HCT116 (cell line): ENCODE measurements around the gene LIMS2. TPM values are rescaled to one million over a fixed set of nuclear protein-coding genes. Genes with fewer than 3 reads are reported as not detected.

Experiments used
- ATAC-seq: fragments of 200-7000 bp; cut with Tn5 transposase; 2 replicates; pipeline ENCODE4 v1.9.1; 2020; ENCODE audit warnings: mild to moderate bottlenecking, moderate library complexity
- BruUV-seq: library from RNA; stranded (reverse); fragments of 400-500 nt; replicated peaks from 2 replicates; lab custom pipeline; 2021; lab: Mats Ljungman, UMichigan
- CTCF ChIA-PET: fragments of 300-600 bp; sonication (Branson Sonifier 250); formaldehyde crosslinking; loops from one replicate; lab custom pipeline; 2021; ENCODE audit warnings: antibody characterized with exemption; lab: Charles Lee
- POLR2A ChIA-PET: fragments of 300-600, 350-600 bp; sonication (Branson Sonifier 250); formaldehyde crosslinking; loops from one replicate; lab custom pipeline; 2021; ENCODE audit warnings: antibody characterized with exemption; lab: Charles Lee
- RAD21 ChIA-PET, 2 experiments: fragments of 300-600 bp; sonication (Branson Sonifier 250); formaldehyde crosslinking; loops; one replicate each; lab custom pipeline; 2023; ENCODE audit warnings: low total read pairs in 2 of 2; ENCODE audit not compliant: uncharacterized antibody in 2 of 2, unreplicated experiment in 2 of 2, low non-redundant PET in 1 of 2; lab: Charles Lee
- DNase-seq: peaks from one replicate; pipeline ENCODE4 v3.0.0-alpha.2; 2010; ENCODE audit warnings: low read depth, low spot score
- H2AFZ ChIP-seq: fragments of 200-600 bp; shearing (Covaris generic), sonication (generic); 2 replicates; pipeline ENCODE4 v1.6.1; 2017; ENCODE audit warnings: low read depth, mixed run types, mixed read lengths, antibody characterized with exemption, low read length; ENCODE audit not compliant: poor library complexity, severe bottlenecking
- H3K27ac ChIP-seq: 2 replicates; pipeline ENCODE4 v1.5.1; 2012; ENCODE audit warnings: low read depth, low read length
- H3K27me3 ChIP-seq: fragments of 200-600 bp; sonication (generic); 2 replicates; pipeline ENCODE4 v1.6.1; 2016; ENCODE audit warnings: mixed run types, low read length, mixed read lengths; ENCODE audit not compliant: insufficient read depth
- H3K36me3 ChIP-seq, 2 experiments: fragments of 200-500 bp in 1 of 2; fragments of 200-600 bp in 1 of 2; sonication (Bioruptor generic) in 1 of 2; sonication (generic) in 1 of 2; 2 replicates each; pipeline versions ENCODE4 v1.5.1 to v1.6.1; 2014 to 2016; ENCODE audit warnings: low read length in 2 of 2, inconsistent platforms in 1 of 2, mixed read lengths in 1 of 2, mixed run types in 1 of 2; ENCODE audit not compliant: insufficient read depth in 2 of 2, control insufficient read depth in 1 of 2
- H3K4me1 ChIP-seq, 2 experiments: fragments of 200-600 bp in 1 of 2; sonication (generic) in 1 of 2; 2 replicates each; pipeline versions ENCODE4 v1.5.1 to v1.6.1; 2012 to 2017; ENCODE audit warnings: low read length in 2 of 2, inconsistent platforms in 1 of 2, mild to moderate bottlenecking in 1 of 2, mixed read lengths in 1 of 2, mixed run types in 1 of 2, moderate library complexity in 1 of 2; ENCODE audit not compliant: insufficient read depth in 2 of 2, control insufficient read depth in 1 of 2
- H3K4me2 ChIP-seq: fragments of 200-600 bp; sonication (generic); 2 replicates; pipeline ENCODE4 v1.6.1; 2017; ENCODE audit warnings: mixed run types, low read length, mixed read lengths
- H3K4me3 ChIP-seq, 2 experiments: fragments of 200-600 bp in 1 of 2; sonication (generic) in 1 of 2; replicated peaks in 1 of 2; 2 replicates each; pipeline ENCODE4 v1.5.1; 2011 to 2016; ENCODE audit warnings: low read length in 2 of 2, control low read depth in 1 of 2, low read depth in 1 of 2, mild to moderate bottlenecking in 1 of 2, mixed read lengths in 1 of 2, mixed run types in 1 of 2
- H3K79me2 ChIP-seq: fragments of 200-600 bp; sonication (generic); 2 replicates; pipeline ENCODE4 v1.6.1; 2017; ENCODE audit warnings: mild to moderate bottlenecking, mixed run types, low read length, moderate library complexity, mixed read lengths; ENCODE audit not compliant: insufficient read depth
- H3K9ac ChIP-seq: fragments of 200-600 bp; sonication (generic); 2 replicates; pipeline ENCODE4 v1.6.1; 2016; ENCODE audit warnings: low read length, mixed read lengths
- H3K9me2 ChIP-seq: fragments of 200-600 bp; sonication (generic), shearing (Covaris generic); 2 replicates; pipeline ENCODE4 v1.6.1; 2017; ENCODE audit warnings: mixed run types, mild to moderate bottlenecking, moderate library complexity; ENCODE audit not compliant: insufficient read depth
- H3K9me3 ChIP-seq, 2 experiments: fragments of 200-500 bp in 1 of 2; fragments of 200-600 bp in 1 of 2; sonication (Bioruptor generic) in 1 of 2; sonication (generic) in 1 of 2; 2 replicates each; pipeline ENCODE4 v1.6.1; 2014 to 2017; ENCODE audit warnings: low read length in 2 of 2, mixed read lengths in 2 of 2, inconsistent platforms in 1 of 2, low read depth in 1 of 2, mild to moderate bottlenecking in 1 of 2, mixed run types in 1 of 2, moderate library complexity in 1 of 2; ENCODE audit not compliant: control insufficient read depth in 1 of 2, insufficient read depth in 1 of 2
- H4K20me1 ChIP-seq: fragments of 200-600 bp; sonication (generic), shearing (Covaris generic); 2 replicates; pipeline ENCODE4 v1.6.1; 2017; ENCODE audit warnings: mixed run types, mild to moderate bottlenecking, moderate library complexity; ENCODE audit not compliant: insufficient read depth
- CTCF ChIP-seq, 3 experiments: fragments of 200-600 bp in 1 of 3; sonication (generic) in 1 of 3; IDR thresholded peaks in 2 of 3; conservative IDR thresholded peaks in 1 of 3; 2 replicates each; pipeline ENCODE4 v1.5.1; 2012 to 2017; ENCODE audit warnings: low read depth in 2 of 3, low read length in 2 of 3, antibody characterized with exemption in 1 of 3, borderline replicate concordance in 1 of 3, control low read depth in 1 of 3, mild to moderate bottlenecking in 1 of 3, mixed read lengths in 1 of 3, mixed run types in 1 of 3, moderate library complexity in 1 of 3; ENCODE audit not compliant: insufficient read depth in 1 of 3
- EGR1 ChIP-seq: IDR thresholded peaks from 2 replicates; pipeline ENCODE4 v1.6.1; 2012; ENCODE audit warnings: low read depth
- ELF1 ChIP-seq: IDR thresholded peaks from 2 replicates; pipeline ENCODE4 v1.6.1; 2012; ENCODE audit warnings: low read depth, borderline replicate concordance
- SRF ChIP-seq: IDR thresholded peaks from 2 replicates; pipeline ENCODE4 v1.6.1; 2012; ENCODE audit warnings: low read depth
- intact Hi-C: fragments of 100-400 bp; cut with micrococcal nuclease; formaldehyde crosslinking; loops from 2 replicates; pipeline ENCODE4 v1.10.0; 2022
- total RNA-seq: library from RNA; stranded (reverse); gene quantifications from one replicate; pipeline ENCODE4 v1.2.1, GENCODE V29; 2021; ENCODE audit not compliant: unreplicated experiment
- TF ChIP-seq, protein P1 (sequence below): IDR thresholded peaks from 2 replicates; pipeline ENCODE4 v1.6.1; 2011; ENCODE audit warnings: mild to moderate bottlenecking, low read length, moderate library complexity; ENCODE audit not compliant: insufficient replicate concordance; ENCODE audit errors: extremely low read depth

The LIMS2 gene
- total RNA-seq, 1 experiment from 2014 or later, result 3.7 TPM

- Histone ChIP-seq H2AFZ (no peak overlapping the region), H3K4me1 (peaks cover 9 to 28% of the 10 kb centered on the region in 2 experiments), H3K9me2 (no peaks in the 10 kb centered on the region), H3K79me2 (no peaks in the 10 kb centered on the region), H4K20me1 (no peaks in the 10 kb centered on the region), H3K27ac (no peak overlapping the region), H3K27me3 (no peaks in the 10 kb centered on the region), H3K4me2 (no peak overlapping the region), H3K9ac (no peak overlapping the region), H3K9me3 (no peaks in the 10 kb centered on the region), H3K36me3 (no peaks in the 10 kb centered on the region), H3K4me3 (no peak overlapping the region)
- TF ChIP-seq CTCF (IDR thresholded peaks at IDR 0.05 in 2 of 3, conservative IDR thresholded peaks at IDR 0.05 in 1 of 3; ENCODE audit: borderline replicate concordance in 1 of 3, insufficient read depth in 1 of 3, low read depth in 2 of 3, low read length in 2 of 3) (0 out of 6 replicates have a peak, but pooled peaks of 1 of the 3 experiments have one; percentile 12), ELF1 (no peak), EGR1 (no peak), SRF (no peak)
- TF ChIP-seq, protein P1, sequence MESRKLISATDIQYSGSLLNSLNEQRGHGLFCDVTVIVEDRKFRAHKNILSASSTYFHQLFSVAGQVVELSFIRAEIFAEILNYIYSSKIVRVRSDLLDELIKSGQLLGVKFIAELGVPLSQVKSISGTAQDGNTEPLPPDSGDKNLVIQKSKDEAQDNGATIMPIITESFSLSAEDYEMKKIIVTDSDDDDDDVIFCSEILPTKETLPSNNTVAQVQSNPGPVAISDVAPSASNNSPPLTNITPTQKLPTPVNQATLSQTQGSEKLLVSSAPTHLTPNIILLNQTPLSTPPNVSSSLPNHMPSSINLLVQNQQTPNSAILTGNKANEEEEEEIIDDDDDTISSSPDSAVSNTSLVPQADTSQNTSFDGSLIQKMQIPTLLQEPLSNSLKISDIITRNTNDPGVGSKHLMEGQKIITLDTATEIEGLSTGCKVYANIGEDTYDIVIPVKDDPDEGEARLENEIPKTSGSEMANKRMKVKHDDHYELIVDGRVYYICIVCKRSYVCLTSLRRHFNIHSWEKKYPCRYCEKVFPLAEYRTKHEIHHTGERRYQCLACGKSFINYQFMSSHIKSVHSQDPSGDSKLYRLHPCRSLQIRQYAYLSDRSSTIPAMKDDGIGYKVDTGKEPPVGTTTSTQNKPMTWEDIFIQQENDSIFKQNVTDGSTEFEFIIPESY, result no peak
- POLR2A ChIA-PET, result no interaction called here
- ATAC-seq (no peak), DNase-seq (no peak)
- RAD21 ChIA-PET, result no interaction called here
- CTCF ChIA-PET, result interaction anchor here (0.9 kb wide), 1 partner anchor 53 kb away, joined by 4 read pairs; no protein-coding TSS in a partner anchor
- no TSS peak for BruUV-seq
- intact Hi-C loops, result loop anchor here (10.0 kb wide), 1 partner anchor 320 kb away; no protein-coding TSS in a partner anchor
Measured at GRCh38 chr2:127644066-127645025, 31.0 kb downstream of the LIMS2 start.
